Stimulated activated CD4-positive, alpha-beta T cell treated with anti-CD3 and anti-CD28 coated beads, Interleukin-12 subunit alpha, Interleukin-12 subunit beta, amount 100 ng/mL, for 24 hours (primary cell): ENCODE measurements around the gene GNAI2.
"Not testable (repeated sequence)": the region's sequence is repeated elsewhere in the genome, so short reads cannot be mapped to it uniquely, and the experiment has no call there.

Experiments
- DNase-seq, 2 experiments: peaks; one replicate each; pipeline ENCODE4 v3.0.0-alpha.2; 2020; ENCODE audit warnings: low read depth in 2 of 2

The GNAI2 gene

GRCh38 chr3:50204804-50205412 lies 31.1 kb upstream of the GNAI2 start, which contains the start of gene SLC38A3:
SLC38A3 (plus strand) TSS chr3:50205271; CDS start chr3:50214200, 8,929 bp downstream.
- DNase-seq = no peak

GRCh38 chr3:50205413-50206276 lies 30.4 kb upstream of the GNAI2 start:
- DNase-seq = no peak

GRCh38 chr3:50207359-50208042 lies 28.5 kb upstream of the GNAI2 start:
- DNase-seq = no peak

- no peak for DNase-seq
These were observed 27.2 kb upstream of the GNAI2 start for GRCh38 chr3:50208677-50209344.

GRCh38 chr3:50210176-50210509 lies 25.9 kb upstream of the GNAI2 start:
- DNase-seq = no peak

- no peak for DNase-seq
These were observed 25.3 kb upstream of the GNAI2 start for GRCh38 chr3:50210510-50211367.

- DNase-seq = not testable (repeated sequence)
These were observed 24.7 kb upstream of the GNAI2 start for GRCh38 chr3:50211368-50211717.

GRCh38 chr3:50211930-50212329 lies 24.1 kb upstream of the GNAI2 start:
- DNase-seq = no peak

GRCh38 chr3:50212502-50212901 lies 23.5 kb upstream of the GNAI2 start:
- no peak for DNase-seq

- no peak for DNase-seq
These were observed 23.0 kb upstream of the GNAI2 start for GRCh38 chr3:50212971-50213370.

GRCh38 chr3:50213373-50213772 lies 22.6 kb upstream of the GNAI2 start:
- no peak for DNase-seq

- DNase-seq = no peak
These were observed 21.2 kb upstream of the GNAI2 start for GRCh38 chr3:50214824-50215223.

GRCh38 chr3:50215529-50215928 lies 20.5 kb upstream of the GNAI2 start:
- no peak for DNase-seq

- DNase-seq = no peak
These were observed 18.3 kb upstream of the GNAI2 start for GRCh38 chr3:50217681-50218080.

- no peak for DNase-seq
These were observed 17.6 kb upstream of the GNAI2 start for GRCh38 chr3:50218448-50218847.

- no peak for DNase-seq
These were observed 16.7 kb upstream of the GNAI2 start for GRCh38 chr3:50219285-50219684.

GRCh38 chr3:50220109-50220508 lies 15.9 kb upstream of the GNAI2 start:
- no peak for DNase-seq

- DNase-seq = no peak
These were observed 15.0 kb upstream of the GNAI2 start for GRCh38 chr3:50221051-50221410.

- DNase-seq = no peak
These were observed 14.4 kb upstream of the GNAI2 start for GRCh38 chr3:50221411-50222168.

GRCh38 chr3:50222169-50222528 lies 13.9 kb upstream of the GNAI2 start:
- no peak for DNase-seq

- DNase-seq = no peak
These were observed 11.4 kb upstream of the GNAI2 start for GRCh38 chr3:50224639-50225038.
